HepG2 (cell line): Measurements from ENCODE around the gene SLC5A6. TPM values are rescaled to one million over a fixed set of nuclear protein-coding genes. Genes with fewer than 3 reads are reported as not detected.
A peak's percentile ranks its signal among the peaks of the same experiment; 100 is the strongest.

Experiments
- ATAD3A ChIP-seq: sonication (generic); formaldehyde crosslinking; IDR thresholded peaks from 2 replicates; pipeline ENCODE4 v1.4.0; 2020; ENCODE audit warnings: missing genetic modification reagents
- EZH2 ChIP-seq: conservative IDR thresholded peaks from 2 replicates; pipeline ENCODE4 v1.6.1; 2012; ENCODE audit warnings: mild to moderate bottlenecking, low read depth, low read length, moderate library complexity
- FLYWCH1 ChIP-seq: sonication (generic); formaldehyde crosslinking; IDR thresholded peaks from 2 replicates; pipeline ENCODE4 v1.8.1; 2023; ENCODE audit warnings: mild to moderate bottlenecking, missing genetic modification reagents
- GATA4 ChIP-seq: sonication (generic); IDR thresholded peaks from 2 replicates; pipeline ENCODE4 v1.6.1; 2016; ENCODE audit warnings: antibody characterized with exemption, low read depth, borderline replicate concordance
- HNF4A ChIP-seq: sonication (generic); formaldehyde crosslinking; IDR thresholded peaks from 2 replicates; pipeline ENCODE4 v1.4.0; 2020; ENCODE audit warnings: missing genetic modification reagents
- MED8 ChIP-seq: sonication (generic); formaldehyde crosslinking; IDR thresholded peaks from 2 replicates; pipeline ENCODE4 v1.8.1; 2023; ENCODE audit warnings: mild to moderate bottlenecking, missing genetic modification reagents; ENCODE audit not compliant: insufficient replicate concordance
- POLR2AphosphoS2 ChIP-seq: IDR thresholded peaks from 2 replicates; pipeline ENCODE4 v1.6.1; 2011; ENCODE audit warnings: low read depth, low read length, improper control_type of control experiment
- RBM39 ChIP-seq: fragments of 200-400 bp; formaldehyde crosslinking; IDR thresholded peaks from one replicate; pipeline ENCODE4 v1.6.1; 2018; ENCODE audit warnings: antibody characterized with exemption, mild to moderate bottlenecking, low read depth, low read length; ENCODE audit not compliant: poor library complexity, severe bottlenecking
- SIN3A ChIP-seq: IDR thresholded peaks from 2 replicates; pipeline ENCODE4 v1.6.1; 2011; ENCODE audit warnings: low read depth, mild to moderate bottlenecking, control low read depth, low read length, borderline replicate concordance
- SSRP1 ChIP-seq: IDR thresholded peaks from 2 replicates; pipeline ENCODE4 v1.6.1; 2016; ENCODE audit warnings: control low read depth
- TBX3 ChIP-seq: fragments of 450-650 bp; IDR thresholded peaks from 2 replicates; pipeline ENCODE4 v1.6.1; 2017; ENCODE audit warnings: antibody characterized with exemption, mild to moderate bottlenecking, inconsistent platforms, borderline replicate concordance
- ZBTB1 ChIP-seq: sonication (generic); formaldehyde crosslinking; IDR thresholded peaks from 2 replicates; pipeline ENCODE4 v1.4.0; 2020; ENCODE audit warnings: missing genetic modification reagents, borderline replicate concordance
- ZFP36L1 ChIP-seq: sonication (generic); formaldehyde crosslinking; IDR thresholded peaks from 2 replicates; pipeline ENCODE4 v1.8.0; 2022; ENCODE audit warnings: mild to moderate bottlenecking, missing genetic modification reagents, moderate library complexity
- ZFP37 ChIP-seq: sonication (generic); formaldehyde crosslinking; IDR thresholded peaks from 2 replicates; pipeline ENCODE4 v1.4.0; 2020; ENCODE audit warnings: missing genetic modification reagents, borderline replicate concordance
- ZNF121 ChIP-seq: sonication (generic); formaldehyde crosslinking; IDR thresholded peaks from 2 replicates; pipeline ENCODE4 v1.5.0; 2020; ENCODE audit warnings: mild to moderate bottlenecking, missing genetic modification reagents
- ZNF501 ChIP-seq: sonication (generic); formaldehyde crosslinking; IDR thresholded peaks from 2 replicates; pipeline ENCODE4 v1.5.1; 2020; ENCODE audit warnings: mild to moderate bottlenecking, moderate library complexity, missing genetic modification reagents
- ZNF589 ChIP-seq: sonication (generic); formaldehyde crosslinking; conservative IDR thresholded peaks from 2 replicates; pipeline ENCODE4 v1.8.0; 2022; ENCODE audit warnings: mild to moderate bottlenecking, moderate library complexity, missing genetic modification reagents
- polyA plus RNA-seq, 8 experiments: library from polyadenylated mRNA; depleted of rRNA in 3 of 8; stranded (reverse) in 7 of 8; unstranded in 1 of 8; fragments of >200 nt; fragmentation: Illumina TruSeq in 4 of 8; extraction: Trizol in 4 of 8; gene quantifications; 2 replicates each; pipeline versions ENCODE4 v1.2.1 to v1.2.3, GENCODE V29; 2011 to 2016; ENCODE audit warnings: low read depth in 4 of 8, missing spikeins in 1 of 8, mixed read lengths in 1 of 8; ENCODE audit not compliant: insufficient read depth in 1 of 8
- total RNA-seq, 5 experiments: library from RNA; depleted of rRNA; stranded (reverse); fragments of >200 nt; fragmentation: Illumina TruSeq; extraction: Trizol; gene quantifications; 2 replicates each; pipeline ENCODE4 v1.2.3, GENCODE V29; 2016; ENCODE audit warnings: low read depth in 1 of 5
- TF ChIP-seq, protein P1 (sequence below): sonication (generic); formaldehyde crosslinking; IDR thresholded peaks from 2 replicates; pipeline ENCODE4 v1.8.1; 2023; ENCODE audit warnings: mild to moderate bottlenecking, missing genetic modification reagents
- TF ChIP-seq, protein P2 (sequence below): sonication (generic); formaldehyde crosslinking; IDR thresholded peaks from 2 replicates; pipeline ENCODE4 v1.8.0; 2023; ENCODE audit warnings: mild to moderate bottlenecking, missing genetic modification reagents
- TF ChIP-seq, protein P3 (sequence below): sonication (generic); formaldehyde crosslinking; IDR thresholded peaks from 2 replicates; pipeline ENCODE4 v1.8.0; 2022; ENCODE audit warnings: mild to moderate bottlenecking, missing genetic modification reagents, borderline replicate concordance
- TF ChIP-seq, protein P4 (sequence below): sonication (generic); formaldehyde crosslinking; IDR thresholded peaks from 2 replicates; pipeline ENCODE4 v1.4.0; 2020; ENCODE audit warnings: missing genetic modification reagents, borderline replicate concordance

Gene SLC5A6
- total and polyA plus RNA-seq, 2 of the 13 experiments (the other 11 are each of a cell fraction or from before 2014, with no cell fraction given): 135 to 417 TPM

DNA sequence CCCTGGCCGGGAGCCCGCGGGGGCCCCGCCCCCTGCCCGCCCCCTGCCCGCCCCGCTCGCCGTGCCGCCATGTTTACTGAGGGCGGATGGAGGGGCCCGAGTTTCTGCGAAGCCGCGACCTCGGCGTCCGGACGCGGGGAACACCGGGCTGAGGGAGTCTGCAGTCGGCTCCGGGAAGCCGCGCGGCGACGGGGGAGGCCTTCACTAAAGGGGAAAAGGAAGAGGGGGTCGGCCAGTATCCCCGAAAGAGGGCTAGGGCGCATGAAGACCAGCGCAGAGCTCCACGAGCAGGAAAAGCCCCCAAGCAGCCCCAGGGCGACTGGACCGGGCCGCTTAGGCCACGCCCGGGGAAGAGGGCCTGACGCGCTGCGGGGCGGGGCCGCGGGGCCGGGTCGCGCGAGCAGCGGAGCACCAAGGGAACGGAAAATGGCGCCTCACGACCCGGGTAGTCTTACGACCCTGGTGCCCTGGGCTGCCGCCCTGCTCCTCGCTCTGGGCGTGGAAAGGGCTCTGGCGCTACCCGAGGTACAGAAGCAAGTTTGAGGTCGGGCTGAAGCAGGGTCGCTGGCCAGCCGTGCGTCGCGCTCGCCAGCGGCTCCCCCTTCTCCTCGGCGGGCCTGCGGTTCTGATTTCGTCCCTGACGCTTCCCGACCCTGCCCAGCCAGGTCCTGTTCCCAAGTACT lies at the start of gene SLC5A6, which contains the start of gene ATRAID (continued):
- TF ChIP-seq POLR2AphosphoS2 (no peak), EZH2 (no peak), ATAD3A (CRISPR knock-in tag) (0 out of 2 replicates have a peak, but pooled peaks have one; percentile 82), FLYWCH1 (CRISPR knock-in tag) (no peak), ZBTB1 (CRISPR knock-in tag) (no peak), ZNF121 (CRISPR knock-in tag) (0 out of 2 replicates have a peak, but pooled peaks have one; percentile 47), GATA4 (0 out of 2 replicates have a peak, but pooled peaks have one; percentile 76), SSRP1 (no peak), HNF4A (CRISPR knock-in tag) (peak; percentile 23; the same call in 1 of the 2 replicates), ZNF501 (CRISPR knock-in tag) (peak; percentile 98), TBX3 (no peak), ZFP37 (CRISPR knock-in tag) (peak; percentile 0; the same call in 1 of the 2 replicates), SIN3A (peak; percentile 91; the same call in 1 of the 2 replicates), MED8 (CRISPR knock-in tag) (peak; percentile 87), ZFP36L1 (CRISPR knock-in tag) (peak; percentile 53; the same call in 1 of the 2 replicates), RBM39 (peak; percentile 99), ZNF589 (CRISPR knock-in tag) (peak; percentile 74)
- TF ChIP-seq, protein P1, sequence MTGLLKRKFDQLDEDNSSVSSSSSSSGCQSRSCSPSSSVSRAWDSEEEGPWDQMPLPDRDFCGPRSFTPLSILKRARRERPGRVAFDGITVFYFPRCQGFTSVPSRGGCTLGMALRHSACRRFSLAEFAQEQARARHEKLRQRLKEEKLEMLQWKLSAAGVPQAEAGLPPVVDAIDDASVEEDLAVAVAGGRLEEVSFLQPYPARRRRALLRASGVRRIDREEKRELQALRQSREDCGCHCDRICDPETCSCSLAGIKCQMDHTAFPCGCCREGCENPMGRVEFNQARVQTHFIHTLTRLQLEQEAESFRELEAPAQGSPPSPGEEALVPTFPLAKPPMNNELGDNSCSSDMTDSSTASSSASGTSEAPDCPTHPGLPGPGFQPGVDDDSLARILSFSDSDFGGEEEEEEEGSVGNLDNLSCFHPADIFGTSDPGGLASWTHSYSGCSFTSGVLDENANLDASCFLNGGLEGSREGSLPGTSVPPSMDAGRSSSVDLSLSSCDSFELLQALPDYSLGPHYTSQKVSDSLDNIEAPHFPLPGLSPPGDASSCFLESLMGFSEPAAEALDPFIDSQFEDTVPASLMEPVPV: peak; percentile 60; the same call in 1 of the 2 replicates
- TF ChIP-seq, protein P2, sequence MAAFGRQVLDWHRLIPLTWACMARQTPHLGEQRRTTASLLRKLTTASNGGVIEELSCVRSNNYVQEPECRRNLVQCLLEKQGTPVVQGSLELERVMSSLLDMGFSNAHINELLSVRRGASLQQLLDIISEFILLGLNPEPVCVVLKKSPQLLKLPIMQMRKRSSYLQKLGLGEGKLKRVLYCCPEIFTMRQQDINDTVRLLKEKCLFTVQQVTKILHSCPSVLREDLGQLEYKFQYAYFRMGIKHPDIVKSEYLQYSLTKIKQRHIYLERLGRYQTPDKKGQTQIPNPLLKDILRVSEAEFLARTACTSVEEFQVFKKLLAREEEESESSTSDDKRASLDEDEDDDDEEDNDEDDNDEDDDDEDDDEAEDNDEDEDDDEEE (CRISPR knock-in tag): peak; percentile 76; the same call in 1 of the 2 replicates
- TF ChIP-seq, protein P3, sequence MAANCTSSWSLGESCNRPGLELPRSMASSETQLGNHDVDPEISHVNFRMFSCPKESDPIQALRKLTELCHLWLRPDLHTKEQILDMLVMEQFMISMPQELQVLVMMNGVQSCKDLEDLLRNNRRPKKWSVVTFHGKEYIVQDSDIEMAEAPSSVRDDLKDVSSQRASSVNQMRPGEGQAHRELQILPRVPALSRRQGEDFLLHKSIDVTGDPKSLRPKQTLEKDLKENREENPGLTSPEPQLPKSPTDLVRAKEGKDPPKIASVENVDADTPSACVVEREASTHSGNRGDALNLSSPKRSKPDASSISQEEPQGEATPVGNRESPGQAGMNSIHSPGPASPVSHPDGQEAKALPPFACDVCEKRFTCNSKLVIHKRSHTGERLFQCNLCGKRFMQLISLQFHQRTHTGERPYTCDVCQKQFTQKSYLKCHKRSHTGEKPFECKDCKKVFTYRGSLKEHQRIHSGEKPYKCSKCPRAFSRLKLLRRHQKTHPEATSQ (CRISPR knock-in tag): no peak
- TF ChIP-seq, protein P4, sequence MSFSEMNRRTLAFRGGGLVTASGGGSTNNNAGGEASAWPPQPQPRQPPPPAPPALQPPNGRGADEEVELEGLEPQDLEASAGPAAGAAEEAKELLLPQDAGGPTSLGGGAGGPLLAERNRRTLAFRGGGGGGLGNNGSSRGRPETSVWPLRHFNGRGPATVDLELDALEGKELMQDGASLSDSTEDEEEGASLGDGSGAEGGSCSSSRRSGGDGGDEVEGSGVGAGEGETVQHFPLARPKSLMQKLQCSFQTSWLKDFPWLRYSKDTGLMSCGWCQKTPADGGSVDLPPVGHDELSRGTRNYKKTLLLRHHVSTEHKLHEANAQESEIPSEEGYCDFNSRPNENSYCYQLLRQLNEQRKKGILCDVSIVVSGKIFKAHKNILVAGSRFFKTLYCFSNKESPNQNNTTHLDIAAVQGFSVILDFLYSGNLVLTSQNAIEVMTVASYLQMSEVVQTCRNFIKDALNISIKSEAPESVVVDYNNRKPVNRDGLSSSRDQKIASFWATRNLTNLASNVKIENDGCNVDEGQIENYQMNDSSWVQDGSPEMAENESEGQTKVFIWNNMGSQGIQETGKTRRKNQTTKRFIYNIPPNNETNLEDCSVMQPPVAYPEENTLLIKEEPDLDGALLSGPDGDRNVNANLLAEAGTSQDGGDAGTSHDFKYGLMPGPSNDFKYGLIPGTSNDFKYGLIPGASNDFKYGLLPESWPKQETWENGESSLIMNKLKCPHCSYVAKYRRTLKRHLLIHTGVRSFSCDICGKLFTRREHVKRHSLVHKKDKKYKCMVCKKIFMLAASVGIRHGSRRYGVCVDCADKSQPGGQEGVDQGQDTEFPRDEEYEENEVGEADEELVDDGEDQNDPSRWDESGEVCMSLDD: peak; percentile 24; the same call in 1 of the 2 replicates
